ENCODE results near the gene IFNG-AS1.

Gene IFNG-AS1

GRCh38 chr12:67993143-67993542, 3.9 kb downstream of the IFNG-AS1 start:
- DNase-seq (ENCODE audit: low read depth, low spot score): no peak

GRCh38 chr12:67994046-67994445, 4.8 kb downstream of the IFNG-AS1 start:
- DNase-seq (ENCODE audit: low read depth, low spot score): no peak

- no peak for DNase-seq (ENCODE audit: low read depth, low spot score)
These were observed 7.1 kb downstream of the IFNG-AS1 start for GRCh38 chr12:67996347-67996746.

- no peak for DNase-seq (ENCODE audit: low read depth, low spot score)
These were observed 9.1 kb downstream of the IFNG-AS1 start for GRCh38 chr12:67998379-67998778.

- no peak for DNase-seq (ENCODE audit: low read depth, low spot score)
These were observed 10.0 kb downstream of the IFNG-AS1 start for GRCh38 chr12:67999244-67999643.

- DNase-seq (ENCODE audit: low read depth, low spot score): no peak
These were observed 12.5 kb downstream of the IFNG-AS1 start for GRCh38 chr12:68001486-68002466.

- no peak for DNase-seq (ENCODE audit: low read depth, low spot score)
These were observed 14.5 kb downstream of the IFNG-AS1 start for GRCh38 chr12:68003777-68004176.

GRCh38 chr12:68007033-68007432, 17.8 kb downstream of the IFNG-AS1 start:
- DNase-seq (ENCODE audit: low read depth, low spot score): no peak

GRCh38 chr12:68007466-68007865, 18.2 kb downstream of the IFNG-AS1 start:
- no peak for DNase-seq (ENCODE audit: low read depth, low spot score)

DNA sequence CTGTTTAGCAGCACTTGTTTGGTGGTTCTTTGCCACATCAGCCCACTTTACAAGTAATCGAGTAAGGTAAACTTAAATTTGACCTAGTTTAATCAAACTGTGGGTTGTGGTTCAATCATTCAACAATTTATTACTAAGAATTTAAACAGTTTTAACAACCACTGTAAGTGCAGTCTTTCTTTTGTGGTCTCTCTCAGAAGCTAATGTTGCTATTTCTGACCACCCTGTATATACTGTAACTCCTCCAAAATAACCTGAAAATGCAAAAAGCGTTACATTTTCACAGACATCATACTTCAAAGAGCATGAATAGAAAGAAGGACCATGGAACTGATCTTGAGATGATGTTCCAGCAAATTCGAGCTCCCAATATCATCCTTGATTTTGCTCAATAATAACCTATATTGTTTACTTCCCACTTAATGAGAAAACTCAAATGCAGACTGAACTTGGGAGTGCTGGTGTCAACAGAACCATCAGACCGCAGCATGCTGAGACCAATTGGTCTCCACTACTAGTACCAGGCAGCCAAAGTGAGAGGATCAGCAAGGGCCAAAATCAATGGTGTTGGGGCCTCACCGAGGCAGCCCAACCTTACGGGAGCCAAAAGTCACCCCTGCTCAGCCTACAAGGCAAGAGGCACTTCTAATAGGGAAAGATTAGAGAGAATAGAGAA, 22.1 kb downstream of the IFNG-AS1 start:
- DNase-seq (ENCODE audit: low read depth, low spot score): no peak

DNA sequence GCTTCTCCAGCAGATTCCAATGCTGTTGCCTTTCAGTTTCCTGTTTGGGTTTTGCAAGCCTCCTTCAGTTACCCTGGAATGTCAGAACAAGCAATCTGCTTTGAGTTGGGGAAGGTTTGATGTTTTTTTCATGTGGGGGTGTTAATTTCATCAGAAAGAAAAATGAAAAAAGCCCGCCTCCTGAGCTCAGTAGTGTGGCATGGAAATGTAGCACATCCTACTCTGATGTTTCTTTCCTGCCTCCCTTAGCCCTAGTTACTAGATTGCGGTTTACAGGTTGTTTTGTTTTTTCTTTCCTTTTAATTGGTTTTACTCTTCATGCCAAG, 22.6 kb downstream of the IFNG-AS1 start:
- DNase-seq (ENCODE audit: low read depth, low spot score): no peak

- no peak for DNase-seq (ENCODE audit: low read depth, low spot score)
These were observed 23.5 kb downstream of the IFNG-AS1 start for GRCh38 chr12:68012712-68013111.

- no peak for DNase-seq (ENCODE audit: low read depth, low spot score)
These were observed 23.9 kb downstream of the IFNG-AS1 start for GRCh38 chr12:68013181-68013580.

GRCh38 chr12:68016136-68016535, 26.9 kb downstream of the IFNG-AS1 start:
- DNase-seq (ENCODE audit: low read depth, low spot score): no peak

- DNase-seq (ENCODE audit: low read depth, low spot score): no peak
These were observed 29.1 kb downstream of the IFNG-AS1 start for GRCh38 chr12:68018315-68018714.

- DNase-seq (ENCODE audit: low read depth, low spot score): no peak
These were observed 30.8 kb downstream of the IFNG-AS1 start for GRCh38 chr12:68020049-68020448.

DNA sequence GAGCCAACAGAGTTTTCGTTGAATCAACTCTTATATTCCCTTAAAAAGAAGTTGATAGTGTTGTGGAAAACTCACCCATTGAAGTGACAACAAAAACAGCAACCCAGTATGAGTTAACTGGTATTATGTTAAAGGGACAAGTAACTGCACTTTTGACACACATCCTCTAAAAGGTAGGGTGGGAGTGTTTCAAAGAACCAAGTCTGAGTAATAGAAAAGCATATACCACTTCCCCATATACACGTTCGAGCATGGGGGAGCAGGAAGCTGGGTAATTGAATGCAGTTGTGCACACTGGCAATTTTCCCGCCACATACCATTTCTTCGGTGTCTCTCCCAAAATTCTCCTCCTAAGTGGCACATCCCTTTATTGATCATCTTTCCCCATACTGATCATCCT, 31.5 kb downstream of the IFNG-AS1 start:
- DNase-seq (ENCODE audit: low read depth, low spot score): no peak

GRCh38 chr12:68028647-68029046, 39.4 kb downstream of the IFNG-AS1 start:
- DNase-seq (ENCODE audit: low read depth, low spot score): no peak

- no peak for DNase-seq (ENCODE audit: low read depth, low spot score)
These were observed 41.0 kb downstream of the IFNG-AS1 start for GRCh38 chr12:68030248-68030647.

DNA sequence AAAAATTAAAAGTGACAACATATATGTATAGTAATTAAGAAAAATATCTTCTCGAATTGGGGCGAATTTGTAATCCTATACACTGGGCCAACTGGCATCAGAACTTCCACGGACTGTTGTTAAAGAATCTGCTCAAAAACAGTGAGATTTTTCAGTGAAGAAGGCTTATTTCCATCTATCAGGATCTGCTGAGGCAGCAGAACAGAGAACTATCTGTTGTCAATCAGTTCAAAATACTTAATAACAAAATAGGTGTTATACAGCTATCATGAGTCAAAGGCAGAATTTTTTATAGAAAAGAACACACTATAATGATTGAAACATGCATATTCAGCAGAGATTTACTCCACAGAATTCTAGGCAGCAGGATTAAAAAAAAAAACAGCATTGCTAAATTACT, 41.9 kb downstream of the IFNG-AS1 start:
- DNase-seq (ENCODE audit: low read depth, low spot score): no peak

DNA sequence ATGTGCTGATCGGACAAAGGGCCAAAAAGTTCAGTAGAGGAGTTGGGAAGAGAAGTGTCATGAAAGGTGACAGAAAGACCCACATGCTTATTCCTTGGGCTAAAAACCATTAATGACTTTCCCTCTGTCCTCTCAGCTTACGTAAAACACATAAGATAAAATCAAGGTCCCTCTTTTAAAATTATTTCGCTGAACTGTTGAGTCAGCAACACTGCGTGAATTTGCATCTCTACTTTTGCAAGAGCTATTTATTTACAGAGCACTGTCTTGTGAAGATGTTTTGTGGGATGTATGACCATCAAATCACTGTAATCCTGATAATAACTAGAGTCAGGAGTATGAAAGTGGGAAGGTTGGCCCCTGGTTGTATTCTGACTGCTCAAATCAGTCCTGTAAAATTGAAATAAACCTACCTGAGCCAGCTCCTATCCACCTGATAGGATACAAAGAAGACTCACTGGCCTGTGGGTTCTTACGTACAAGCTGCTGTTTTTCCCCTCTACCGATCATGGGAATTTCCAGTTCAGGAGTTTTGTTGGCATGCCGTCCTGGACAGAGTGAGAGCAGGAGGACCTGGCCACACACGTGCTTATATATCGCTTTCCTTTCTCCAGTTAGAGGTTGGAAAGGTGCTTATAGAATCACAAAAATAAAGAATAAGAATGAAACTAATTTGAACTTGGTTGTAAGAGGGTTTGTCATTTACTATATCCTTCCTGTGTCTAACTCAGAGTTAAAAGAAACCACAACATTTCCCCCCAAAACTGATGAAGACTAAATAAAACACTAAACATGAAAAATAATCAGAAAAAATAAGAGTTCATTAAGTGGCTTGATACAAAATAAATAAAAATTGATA, 42.9 kb downstream of the IFNG-AS1 start:
- DNase-seq (ENCODE audit: low read depth, low spot score): no peak

GRCh38 chr12:68034567-68034966, 45.3 kb downstream of the IFNG-AS1 start:
- no peak for DNase-seq (ENCODE audit: low read depth, low spot score)
